ENCODE measurements around the gene TMEM126A. TPM values are rescaled to one million over a fixed set of nuclear protein-coding genes. Genes with fewer than 3 reads are reported as not detected.

The TMEM126A gene
- 25.7 and 37.6 TPM in 2 replicates for total RNA-seq

DNA sequence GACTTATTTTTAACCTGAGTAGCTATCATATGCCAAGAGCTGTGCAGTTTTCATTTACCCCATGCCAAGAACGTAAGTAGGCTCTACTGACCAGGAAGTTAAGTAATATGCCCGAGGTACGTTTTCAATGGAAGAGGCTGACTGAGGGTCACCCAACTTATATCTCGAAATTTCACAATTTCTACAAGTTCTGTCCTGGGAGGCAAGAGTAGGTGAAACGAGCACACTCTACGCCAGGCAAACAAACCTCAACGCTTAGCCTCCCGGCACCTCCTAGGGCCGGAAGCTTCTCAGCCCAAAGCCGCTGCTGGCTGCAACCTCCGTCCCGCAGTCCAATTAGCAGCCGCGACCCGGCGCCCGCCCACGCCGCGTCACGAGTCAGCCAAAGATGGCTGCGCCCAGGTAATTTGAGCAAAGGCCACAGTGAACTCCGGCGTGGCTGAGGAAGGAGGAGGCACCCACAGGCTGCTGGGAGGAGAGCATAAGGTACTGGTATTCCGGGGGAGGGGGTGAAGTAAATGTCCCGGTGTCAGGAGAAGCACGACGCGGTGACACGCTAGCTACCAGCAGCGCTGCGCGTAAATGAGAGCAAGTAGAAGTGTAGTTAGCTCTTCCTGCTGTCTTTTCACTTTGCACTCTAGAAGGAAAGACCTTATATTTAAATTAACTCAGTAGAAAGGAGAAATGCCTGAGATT lies at the start of gene TMEM126A:
Gene TMEM126A (plus strand): TSS at position 364 of the 696 bp plus-strand sequence. CDS start 2,289 bp downstream, outside the sequence.

DNA sequence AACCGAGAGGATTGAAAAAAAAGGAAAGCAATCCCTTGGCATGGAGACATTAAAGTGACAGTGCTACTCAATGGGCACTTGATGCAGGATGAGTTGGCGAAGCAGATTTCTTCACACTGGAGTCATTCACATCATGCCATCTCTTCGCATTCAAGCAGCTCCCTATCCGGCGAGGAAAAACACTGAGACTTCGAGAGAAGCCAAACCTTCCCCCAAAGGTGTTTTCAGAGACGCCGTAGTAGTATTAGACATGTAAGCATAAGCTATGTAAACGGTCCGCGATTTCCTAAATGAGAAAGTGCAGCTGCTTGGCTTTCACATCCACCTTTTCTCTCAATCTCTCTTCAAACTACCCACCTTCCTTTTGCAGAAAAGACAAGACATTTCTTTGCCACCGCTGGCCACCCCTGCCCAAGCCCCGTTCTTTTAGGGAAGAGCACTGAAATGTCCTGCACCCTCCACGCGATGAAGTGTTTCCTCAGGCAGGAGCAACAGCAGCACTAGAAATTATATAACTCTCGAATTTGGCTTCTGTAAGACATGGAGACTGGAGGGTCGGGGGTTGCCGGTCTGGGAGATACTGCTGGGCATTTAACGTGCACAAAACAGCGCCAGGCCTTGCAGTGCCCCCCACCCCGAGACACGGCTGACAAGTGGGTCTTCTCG lies 20.3 kb upstream of the TMEM126A start, which contains the start of gene DLG2:
Gene DLG2 (minus strand): TSS at position 13 of the 666 bp plus-strand sequence.

DNA sequence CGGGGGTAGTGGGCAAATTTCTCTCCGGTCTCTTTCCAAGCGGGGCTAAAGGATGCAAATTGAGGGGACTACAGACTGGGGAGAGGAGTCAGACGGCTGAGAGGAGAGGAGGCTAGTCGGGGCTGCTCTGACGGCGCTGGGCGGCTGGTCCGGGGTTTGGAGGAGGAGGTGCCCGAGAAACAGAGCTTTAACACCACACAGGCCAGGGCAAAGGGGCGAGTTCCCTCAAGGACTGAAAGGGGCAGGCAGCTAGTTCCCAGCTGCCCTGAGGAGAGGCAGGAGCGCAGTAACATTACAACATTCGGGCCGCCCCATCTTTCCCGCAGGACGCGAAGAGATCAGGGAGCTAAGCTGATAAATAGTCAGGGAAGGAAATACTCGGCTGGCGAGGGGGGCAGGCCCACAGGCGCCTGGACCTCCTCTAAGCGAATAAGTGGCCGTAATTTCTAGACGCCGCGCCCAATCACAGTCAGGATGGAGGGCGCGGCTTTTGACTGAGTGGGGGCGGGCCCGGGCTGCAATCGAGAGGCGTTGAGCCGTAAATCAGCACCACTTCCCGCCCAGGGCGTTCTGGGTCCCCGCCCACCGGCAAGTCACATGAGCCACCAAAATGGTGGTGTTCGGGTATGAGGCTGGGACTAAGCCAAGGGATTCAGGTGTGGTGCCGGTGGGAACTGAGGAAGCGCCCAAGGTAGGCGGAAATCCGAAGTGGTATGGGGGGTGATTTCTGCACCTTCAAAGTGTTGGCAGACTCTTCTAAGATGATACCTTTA lies 19.6 kb upstream of the TMEM126A start, which contains the start of gene TMEM126B:
Gene TMEM126B (plus strand): TSS at position 596 of the 773 bp plus-strand sequence. CDS start 15 bp downstream, at position 611.

DNA sequence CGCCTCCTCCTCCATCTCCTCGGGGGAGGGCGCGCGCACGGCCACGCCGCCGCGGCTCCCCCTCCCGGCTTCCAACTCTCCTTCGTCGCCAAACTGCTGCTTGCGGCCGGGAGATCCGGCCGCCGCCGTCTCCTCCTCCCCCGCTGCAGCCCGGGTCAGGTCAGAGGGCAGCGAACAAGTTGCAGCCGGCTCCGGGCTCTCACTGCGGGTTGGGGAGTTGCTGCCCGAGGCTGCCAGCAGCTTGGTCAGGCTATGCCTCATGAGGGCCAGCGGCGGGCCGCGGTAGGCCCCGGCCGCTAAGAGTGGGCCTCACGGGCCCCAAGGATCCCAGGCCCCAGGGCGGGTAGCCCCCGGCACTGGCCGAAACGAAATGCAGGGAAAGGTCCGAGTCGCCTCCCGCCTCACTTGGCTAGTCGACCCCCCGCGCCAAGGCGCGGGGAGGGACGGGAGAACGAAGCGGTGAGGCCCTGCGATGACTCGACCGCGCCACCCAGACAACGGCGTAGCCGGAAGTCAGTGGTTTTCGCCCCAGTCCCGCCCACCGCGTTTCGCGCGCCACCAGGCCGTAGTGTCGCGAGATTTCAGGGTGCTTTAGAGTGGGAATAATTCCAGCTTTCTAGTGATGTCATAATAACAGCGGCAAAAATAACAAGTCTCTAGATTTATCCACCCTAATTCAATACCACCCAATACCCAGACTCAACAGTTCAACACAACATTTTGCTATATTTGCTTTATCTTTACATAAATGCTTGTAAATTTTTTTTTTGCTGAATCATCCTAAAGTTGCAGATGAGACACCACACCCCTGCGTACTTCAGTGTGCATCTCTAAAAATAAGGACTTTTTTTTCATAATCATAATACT lies 17.1 kb downstream of the TMEM126A start, which contains the start of gene CREBZF:
Gene CREBZF (minus strand): TSS at position 515 of the 867 bp plus-strand sequence. CDS start 254 bp downstream, at position 261.

DNA sequence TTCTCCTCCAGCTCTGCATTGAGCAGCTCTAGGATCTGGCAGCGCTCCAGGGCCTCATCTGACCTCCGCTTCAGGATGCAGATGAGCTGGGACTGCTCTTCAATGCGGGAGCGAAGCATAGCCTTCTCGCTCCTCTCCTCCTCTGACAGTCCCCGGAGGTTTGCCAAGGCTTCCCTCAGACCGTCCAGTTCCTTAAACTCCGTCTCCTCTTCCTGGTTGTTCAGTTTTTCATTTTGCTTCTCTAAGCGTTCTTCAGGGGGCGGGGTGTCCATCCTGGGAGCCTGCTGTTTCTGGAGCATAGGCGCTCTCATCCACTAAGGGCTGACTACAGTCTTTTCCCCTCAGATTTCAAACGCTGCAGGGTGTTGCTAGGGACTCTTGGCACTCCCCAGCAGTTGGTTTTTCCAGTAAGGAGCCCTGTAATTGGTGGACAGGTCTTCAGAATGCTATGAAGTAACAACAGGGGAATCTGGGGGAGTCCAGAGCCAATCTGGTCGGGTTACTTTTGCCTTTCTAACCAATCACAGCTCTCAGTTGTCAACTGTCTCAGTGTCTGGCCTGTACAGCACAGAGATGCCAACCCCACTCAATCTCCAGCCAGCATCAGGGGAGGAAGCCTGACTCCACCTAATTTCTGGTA lies 38.2 kb downstream of the TMEM126A start, which contains the start of gene CCDC89:
Gene CCDC89 (minus strand): TSS at position 376 of the 640 bp plus-strand sequence. CDS start 65 bp downstream, at position 311.

Other genes with a start within 250 kb of the TMEM126A start
- 0.68 and 0.71 TPM in 2 replicates for gene DLG2, start 20.6 kb upstream of the TMEM126A start, total RNA-seq
- 52.2 and 63.9 TPM in 2 replicates for gene TMEM126B, start 19.4 kb upstream of the TMEM126A start, total RNA-seq
- 37.1 and 40.7 TPM in 2 replicates for gene CREBZF, start 17.2 kb downstream of the TMEM126A start, total RNA-seq
- gene CCDC89, start 38.2 kb downstream of the TMEM126A start, total RNA-seq, result 0.14 TPM in 1 of 2 replicates, not detected in the other
- gene SYTL2, start 163.2 kb downstream of the TMEM126A start, total RNA-seq, result 2.4 and 9.0 TPM in 2 replicates
- not detected in 2 replicates for gene CCDC83, start 207.4 kb downstream of the TMEM126A start, total RNA-seq

Measured in nasal cavity respiratory epithelium epithelial cell of viscerocranial mucosa (primary cell).